Activated naive CD4-positive, alpha-beta T cell treated with anti-CD3 and anti-CD28 coated beads, Interleukin-2, amount 50 U/mL, for 24 hours (primary cell): ENCODE results near the gene CELSR1.
A peak's percentile ranks its signal among the peaks of the same experiment; 100 is the strongest.

Experiments used
- H3K27ac Mint-ChIP-seq: one replicate; pipeline ENCODE4 v1.8.0; 2021; ENCODE audit warnings: mild to moderate bottlenecking, mixed read lengths
- H3K27me3 Mint-ChIP-seq: one replicate; pipeline ENCODE4 v1.8.0; 2021; ENCODE audit warnings: mixed read lengths
- H3K36me3 Mint-ChIP-seq: one replicate; pipeline ENCODE4 v1.8.0; 2021; ENCODE audit warnings: mixed read lengths
- H3K4me1 Mint-ChIP-seq: one replicate; pipeline ENCODE4 v1.8.0; 2021; ENCODE audit warnings: mixed read lengths
- H3K4me3 Mint-ChIP-seq: one replicate; pipeline ENCODE4 v1.8.0; 2021; ENCODE audit warnings: mild to moderate bottlenecking, mixed read lengths
- H3K9me3 Mint-ChIP-seq: one replicate; pipeline ENCODE4 v1.8.0; 2021; ENCODE audit warnings: mixed read lengths

The CELSR1 gene

GRCh38 chr22:46450931-46451561 lies 86.4 kb downstream of the CELSR1 start:
- H3K27me3 Mint-ChIP-seq = no peaks in the 10 kb centered on the region
- H3K4me3 Mint-ChIP-seq = no peak overlapping the region
- no peak overlapping the region for H3K27ac Mint-ChIP-seq
- H3K4me1 Mint-ChIP-seq = no peaks in the 10 kb centered on the region
- H3K36me3 Mint-ChIP-seq = no peaks in the 10 kb centered on the region
- H3K9me3 Mint-ChIP-seq = no peaks in the 10 kb centered on the region

GRCh38 chr22:46449974-46450745 lies 87.3 kb downstream of the CELSR1 start:
- Mint-ChIP-seq H3K9me3 (no peaks in the 10 kb centered on the region), H3K27me3 (no peaks in the 10 kb centered on the region), H3K4me1 (no peaks in the 10 kb centered on the region), H3K27ac (peak overlapping the region; percentile 27), H3K4me3 (no peak overlapping the region), H3K36me3 (no peaks in the 10 kb centered on the region)

GRCh38 chr22:46449116-46449691 lies 88.2 kb downstream of the CELSR1 start:
- Mint-ChIP-seq H3K27me3 (no peaks in the 10 kb centered on the region), H3K4me1 (no peaks in the 10 kb centered on the region), H3K27ac (no peak overlapping the region), H3K36me3 (no peaks in the 10 kb centered on the region), H3K4me3 (no peak overlapping the region), H3K9me3 (no peaks in the 10 kb centered on the region)

- no peaks in the 10 kb centered on the region for H3K4me1 Mint-ChIP-seq
- no peaks in the 10 kb centered on the region for H3K36me3 Mint-ChIP-seq
- H3K4me3 Mint-ChIP-seq = no peak overlapping the region
- H3K27ac Mint-ChIP-seq = no peak overlapping the region
- no peaks in the 10 kb centered on the region for H3K27me3 Mint-ChIP-seq
- H3K9me3 Mint-ChIP-seq = no peaks in the 10 kb centered on the region
Measured at GRCh38 chr22:46448333-46448732, 89.1 kb downstream of the CELSR1 start.

- Mint-ChIP-seq H3K9me3 (no peaks in the 10 kb centered on the region), H3K36me3 (no peaks in the 10 kb centered on the region), H3K4me1 (no peaks in the 10 kb centered on the region), H3K27ac (no peak overlapping the region), H3K27me3 (no peaks in the 10 kb centered on the region), H3K4me3 (no peak overlapping the region)
Measured at GRCh38 chr22:46447906-46448305, 89.5 kb downstream of the CELSR1 start.

- no peaks in the 10 kb centered on the region for H3K4me1 Mint-ChIP-seq
- no peaks in the 10 kb centered on the region for H3K9me3 Mint-ChIP-seq
- no peak overlapping the region for H3K4me3 Mint-ChIP-seq
- no peak overlapping the region for H3K27ac Mint-ChIP-seq
- no peaks in the 10 kb centered on the region for H3K27me3 Mint-ChIP-seq
- no peaks in the 10 kb centered on the region for H3K36me3 Mint-ChIP-seq
Measured at GRCh38 chr22:46446799-46447198, 90.6 kb downstream of the CELSR1 start.

GRCh38 chr22:46445771-46446420 lies 91.5 kb downstream of the CELSR1 start:
- Mint-ChIP-seq H3K9me3 (no peaks in the 10 kb centered on the region), H3K4me3 (no peak overlapping the region), H3K4me1 (no peaks in the 10 kb centered on the region), H3K27me3 (no peaks in the 10 kb centered on the region), H3K27ac (no peak overlapping the region), H3K36me3 (no peaks in the 10 kb centered on the region)

- Mint-ChIP-seq H3K36me3 (no peaks in the 10 kb centered on the region), H3K27me3 (no peaks in the 10 kb centered on the region), H3K27ac (no peak overlapping the region), H3K4me3 (no peak overlapping the region), H3K9me3 (no peaks in the 10 kb centered on the region), H3K4me1 (no peaks in the 10 kb centered on the region)
Measured at GRCh38 chr22:46444390-46444854, 93.0 kb downstream of the CELSR1 start.

GRCh38 chr22:46443850-46444389 lies 93.5 kb downstream of the CELSR1 start:
- no peaks in the 10 kb centered on the region for H3K4me1 Mint-ChIP-seq
- no peaks in the 10 kb centered on the region for H3K9me3 Mint-ChIP-seq
- H3K27ac Mint-ChIP-seq = no peak overlapping the region
- no peaks in the 10 kb centered on the region for H3K27me3 Mint-ChIP-seq
- no peaks in the 10 kb centered on the region for H3K36me3 Mint-ChIP-seq
- H3K4me3 Mint-ChIP-seq = no peak overlapping the region

- Mint-ChIP-seq H3K27ac (no peak overlapping the region), H3K4me3 (no peak overlapping the region), H3K27me3 (no peaks in the 10 kb centered on the region), H3K9me3 (no peaks in the 10 kb centered on the region), H3K4me1 (no peaks in the 10 kb centered on the region), H3K36me3 (no peaks in the 10 kb centered on the region)
Measured at GRCh38 chr22:46442217-46442853, 95.1 kb downstream of the CELSR1 start.

- Mint-ChIP-seq H3K36me3 (no peaks in the 10 kb centered on the region), H3K4me1 (no peaks in the 10 kb centered on the region), H3K27ac (no peak overlapping the region), H3K9me3 (no peaks in the 10 kb centered on the region), H3K27me3 (no peaks in the 10 kb centered on the region), H3K4me3 (no peak overlapping the region)
Measured at GRCh38 chr22:46439576-46440465, 97.6 kb downstream of the CELSR1 start.

GRCh38 chr22:46439111-46439510 lies 98.3 kb downstream of the CELSR1 start:
- no peaks in the 10 kb centered on the region for H3K27me3 Mint-ChIP-seq
- no peaks in the 10 kb centered on the region for H3K4me1 Mint-ChIP-seq
- no peaks in the 10 kb centered on the region for H3K36me3 Mint-ChIP-seq
- H3K9me3 Mint-ChIP-seq = no peaks in the 10 kb centered on the region
- no peak overlapping the region for H3K27ac Mint-ChIP-seq
- H3K4me3 Mint-ChIP-seq = no peak overlapping the region

GRCh38 chr22:46437671-46438440 lies 99.6 kb downstream of the CELSR1 start:
- H3K4me3 Mint-ChIP-seq = no peak overlapping the region
- no peaks in the 10 kb centered on the region for H3K27me3 Mint-ChIP-seq
- H3K4me1 Mint-ChIP-seq = peaks cover under 1% of the 10 kb centered on the region
- no peaks in the 10 kb centered on the region for H3K9me3 Mint-ChIP-seq
- H3K36me3 Mint-ChIP-seq = no peaks in the 10 kb centered on the region
- no peak overlapping the region for H3K27ac Mint-ChIP-seq

GRCh38 chr22:46436595-46437175 lies 100.7 kb downstream of the CELSR1 start:
- no peaks in the 10 kb centered on the region for H3K36me3 Mint-ChIP-seq
- H3K27me3 Mint-ChIP-seq = no peaks in the 10 kb centered on the region
- H3K9me3 Mint-ChIP-seq = no peaks in the 10 kb centered on the region
- no peak overlapping the region for H3K4me3 Mint-ChIP-seq
- H3K27ac Mint-ChIP-seq = no peak overlapping the region
- peaks cover 13% of the 10 kb centered on the region for H3K4me1 Mint-ChIP-seq
